Measurements from ENCODE around the gene SFMBT2.

The SFMBT2 gene

GRCh38 chr10:7370511-7370910 lies 40.3 kb downstream of the SFMBT2 start:
- DNase-seq, result no peak

DNA sequence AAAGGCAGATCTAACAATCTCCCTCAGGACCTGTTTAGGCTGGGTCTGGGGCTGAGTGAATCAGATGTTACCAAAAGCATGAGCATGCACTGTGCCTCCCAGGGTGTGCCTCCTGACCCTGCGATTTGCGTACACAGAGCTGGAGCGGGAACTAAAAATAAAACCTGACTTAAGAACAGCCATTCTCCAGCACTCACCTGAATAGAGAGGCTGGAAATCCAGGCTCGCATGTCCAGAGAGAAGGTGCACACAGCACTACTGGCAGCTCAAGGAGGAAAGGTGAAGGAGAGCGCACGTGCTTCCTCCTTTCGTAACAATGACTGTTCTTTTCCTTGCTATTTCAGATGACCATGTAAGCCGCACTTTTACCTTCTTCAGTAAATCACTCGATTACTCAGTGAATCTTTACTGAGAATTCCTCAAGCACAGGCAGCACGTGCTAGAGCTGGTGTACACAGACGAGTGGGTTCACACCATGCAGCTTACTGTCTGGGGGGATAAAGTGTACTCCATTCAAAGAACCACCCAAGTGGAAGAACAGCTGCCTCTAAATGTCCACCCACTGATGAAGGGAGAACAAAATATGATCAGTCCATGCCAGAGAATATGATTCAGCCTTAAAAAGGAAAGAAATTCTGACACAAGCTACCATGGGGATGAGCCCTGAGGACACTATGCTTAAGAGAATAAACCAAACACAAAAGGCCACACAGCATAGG lies 45.6 kb downstream of the SFMBT2 start:
- peak in 1 of 56 donors; percentile 18 for DNase-seq

DNA sequence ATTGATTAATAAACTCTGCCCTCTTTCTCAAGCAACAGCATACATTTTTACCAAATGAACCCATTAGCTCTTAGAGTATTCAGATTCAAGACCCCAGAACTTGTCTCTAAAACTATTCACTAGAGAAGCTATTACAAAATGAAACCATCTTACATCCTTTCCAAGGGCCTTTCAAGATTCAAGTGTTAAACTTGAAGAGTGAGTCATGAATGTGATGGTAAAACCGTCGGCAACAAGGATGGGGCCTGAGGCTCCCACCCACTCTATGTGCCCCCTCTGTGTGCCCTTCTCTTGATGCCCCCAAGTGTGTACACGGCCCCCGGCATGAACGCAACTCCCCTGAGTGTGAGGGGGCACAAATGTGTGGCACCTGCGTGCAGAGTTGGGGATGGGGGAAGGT lies 46.4 kb downstream of the SFMBT2 start:
- DNase-seq, result no peak

DNA sequence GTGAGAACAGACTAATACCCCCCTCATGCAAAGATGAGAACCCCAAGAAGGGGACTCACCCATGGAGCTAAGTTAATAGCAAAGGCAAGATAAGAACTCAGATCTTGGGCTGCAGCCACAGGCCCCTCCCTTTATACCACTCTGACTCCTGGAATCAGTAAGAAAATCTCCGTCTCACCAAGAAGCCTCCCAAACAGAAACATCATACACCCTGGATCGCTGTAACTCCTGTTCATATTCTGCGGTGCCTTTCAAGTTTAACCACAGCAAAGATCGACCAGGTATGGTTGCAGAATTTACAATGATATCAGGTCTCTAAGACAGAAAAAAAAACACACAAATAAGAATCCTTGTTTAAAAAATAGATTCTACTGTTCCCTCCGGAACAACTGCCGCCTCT lies 47.1 kb downstream of the SFMBT2 start:
- no peak for DNase-seq

DNA sequence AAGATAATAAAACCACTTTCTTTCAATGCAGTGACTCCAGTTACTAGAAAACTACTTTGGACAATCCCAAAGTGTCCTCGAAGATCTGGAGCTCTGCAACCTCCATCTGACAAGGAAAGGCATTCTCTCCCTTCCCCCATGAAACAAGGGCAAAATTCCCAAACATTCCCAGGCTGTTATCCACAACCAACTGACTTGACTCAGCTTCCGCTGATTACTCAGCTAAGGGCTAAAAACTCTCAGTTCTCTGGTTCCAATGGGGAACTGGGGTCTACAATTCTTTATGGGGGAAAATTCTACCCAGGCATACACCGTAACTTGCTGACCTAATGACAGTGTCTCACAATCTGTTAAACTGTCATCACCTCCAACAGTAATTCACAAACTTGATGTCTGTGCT lies 48.4 kb downstream of the SFMBT2 start:
- DNase-seq, result no peak

- no peak for DNase-seq
These were observed 49.5 kb downstream of the SFMBT2 start for GRCh38 chr10:7361316-7361715.

DNA sequence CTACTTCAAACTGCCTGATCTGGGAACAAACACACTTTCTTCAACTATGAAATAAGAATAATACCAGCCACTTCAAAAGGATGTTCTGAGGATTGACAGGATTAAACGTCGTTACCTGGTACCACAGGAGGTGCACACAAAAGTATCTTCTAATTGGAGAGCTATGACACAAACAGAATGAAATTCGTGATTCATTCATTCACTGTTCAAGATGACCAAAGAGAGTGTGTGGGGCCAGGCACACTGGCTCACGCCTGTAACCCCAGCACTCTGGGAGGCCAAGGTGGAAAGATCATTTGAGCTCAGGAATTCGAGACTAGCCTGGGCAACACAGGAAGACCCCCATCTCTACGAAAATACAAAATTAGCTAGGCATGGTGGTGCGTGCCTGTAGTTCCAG lies 50.9 kb downstream of the SFMBT2 start:
- no peak for DNase-seq

GRCh38 chr10:7359356-7359755 lies 51.5 kb downstream of the SFMBT2 start:
- no peak for DNase-seq

GRCh38 chr10:7357193-7357592 lies 53.6 kb downstream of the SFMBT2 start:
- no peak for DNase-seq

- no peak for DNase-seq
These were observed 56.3 kb downstream of the SFMBT2 start for GRCh38 chr10:7354330-7355047.

DNA sequence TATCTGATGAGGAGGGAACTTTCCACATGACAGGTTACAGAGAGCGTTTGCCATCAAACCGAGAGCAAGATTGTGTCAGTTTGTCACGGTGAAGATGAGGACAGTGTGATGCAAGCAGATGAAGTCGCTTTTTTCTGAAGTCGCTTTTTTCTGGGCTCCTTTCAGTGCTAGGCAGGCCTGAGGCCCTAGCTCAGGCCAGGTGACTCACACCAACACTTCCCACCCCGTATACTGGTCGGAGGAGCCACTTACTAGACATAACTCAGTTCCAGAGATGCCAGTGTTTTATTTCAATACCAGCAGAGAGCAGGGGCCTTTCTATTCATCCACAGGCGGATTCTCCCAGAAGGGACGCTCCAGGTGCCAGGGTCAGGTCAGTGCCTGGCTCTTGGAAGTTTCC lies 58.9 kb downstream of the SFMBT2 start:
- DNase-seq, result no peak

DNA sequence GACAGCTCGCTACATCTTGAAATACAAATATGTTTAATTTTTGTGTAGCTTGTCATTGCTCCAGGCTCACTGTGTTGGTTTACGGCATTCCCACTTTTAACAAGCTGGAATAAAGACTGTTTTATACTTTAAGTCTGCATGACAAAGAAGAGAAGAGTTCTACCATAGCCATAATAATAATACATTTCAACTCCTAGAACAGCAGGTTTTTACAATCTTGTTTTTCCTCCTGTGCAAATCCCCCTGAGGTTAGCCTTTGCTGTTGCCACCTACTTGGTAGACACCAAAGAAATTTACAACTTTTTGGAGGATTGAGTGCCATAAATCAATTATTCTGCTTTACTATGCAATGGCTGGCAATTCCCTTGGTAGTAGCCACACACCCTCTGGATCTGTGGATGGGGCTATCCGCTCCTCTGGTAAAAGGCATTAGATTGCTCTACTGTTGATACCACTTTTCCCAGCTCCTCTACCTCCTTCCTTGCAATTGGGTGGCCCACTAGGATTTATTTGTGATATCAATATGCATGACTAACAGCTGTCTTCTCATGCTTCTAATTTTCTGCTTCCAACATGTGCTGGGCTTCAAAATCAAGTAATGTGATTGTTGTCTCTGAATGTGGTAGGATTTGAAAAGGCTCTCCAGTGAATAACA lies 60.2 kb downstream of the SFMBT2 start:
- DNase-seq, result no peak

DNA sequence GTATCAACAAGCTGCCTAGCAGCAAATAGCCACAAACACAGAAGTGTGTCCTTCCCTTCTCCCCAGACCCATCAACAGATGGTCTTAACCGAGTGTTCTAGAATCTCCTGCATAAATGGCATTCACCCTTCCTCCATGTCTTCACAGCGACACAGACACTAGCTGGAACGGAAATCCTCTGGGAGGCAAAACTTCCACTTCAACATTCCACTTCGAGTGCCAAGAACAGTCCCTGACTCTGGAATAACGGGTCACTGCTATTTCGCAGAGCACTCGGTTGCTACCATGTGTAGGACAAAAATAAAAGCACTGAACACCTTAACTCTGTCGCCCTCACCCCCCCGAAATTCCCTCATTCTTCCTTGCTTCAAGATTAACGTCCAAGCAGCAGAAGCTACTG lies 65.1 kb downstream of the SFMBT2 start:
- no peak for DNase-seq

GRCh38 chr10:7343040-7343439 lies 67.8 kb downstream of the SFMBT2 start:
- DNase-seq, result no peak

GRCh38 chr10:7340179-7340874 lies 70.5 kb downstream of the SFMBT2 start:
- DNase-seq, result peak in 12 of 56 donors; percentile 4 to 48 (median 18)

DNA sequence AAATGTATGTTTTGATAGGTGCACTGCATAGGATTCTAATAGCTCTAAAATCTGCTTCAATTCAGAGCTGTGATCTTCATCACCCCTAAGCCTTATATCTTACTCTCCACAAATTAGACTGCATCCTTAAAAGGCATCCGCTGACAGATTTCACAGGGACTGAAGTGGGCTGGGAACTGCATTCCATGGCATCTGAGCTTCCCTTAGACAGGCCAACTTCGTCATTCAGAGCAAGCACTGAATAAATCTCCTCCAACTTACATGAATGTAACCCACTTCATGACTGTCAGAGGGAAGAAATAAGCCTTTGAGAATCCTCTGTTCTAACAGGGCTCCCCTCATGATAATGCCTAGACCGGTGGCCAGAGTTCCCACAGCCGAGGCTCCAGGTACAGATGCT lies 71.3 kb downstream of the SFMBT2 start:
- DNase-seq, result no peak

GRCh38 chr10:7338469-7338868 lies 72.4 kb downstream of the SFMBT2 start:
- DNase-seq, result no peak

- DNase-seq, result peak in 3 of 56 donors; percentile 9 to 22 (median 12)
These were observed 73.2 kb downstream of the SFMBT2 start for GRCh38 chr10:7337431-7338171.

DNA sequence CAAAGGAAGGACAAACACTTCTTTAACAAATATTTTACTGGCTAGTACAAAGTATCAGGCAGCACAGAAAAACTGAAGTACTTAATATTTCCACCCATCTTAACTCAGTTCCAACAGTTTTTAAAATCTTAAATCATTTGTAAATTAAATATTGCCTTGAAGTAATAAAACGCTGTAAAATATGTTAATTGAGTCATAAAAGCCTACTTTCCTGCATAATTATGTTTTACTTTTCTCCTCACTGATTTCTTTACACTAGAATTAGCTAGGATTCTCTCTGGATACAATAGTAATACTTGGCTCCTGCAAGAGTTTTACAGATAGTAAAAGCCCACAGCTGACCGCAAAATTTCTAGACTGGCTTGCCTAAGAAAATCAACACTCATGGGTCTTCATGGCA lies 74.9 kb downstream of the SFMBT2 start:
- DNase-seq, result no peak

- DNase-seq, result no peak
These were observed 76.2 kb downstream of the SFMBT2 start for GRCh38 chr10:7334642-7334964.

- no peak for DNase-seq
These were observed 76.7 kb downstream of the SFMBT2 start for GRCh38 chr10:7333961-7334641.

Data from amygdala (tissue), 56 donors.